HG03097 (cell line): ENCODE measurements around the gene MAPK8.

ENCODE experiments used
- ATAC-seq: cut with Tn5 transposase; IDR thresholded peaks from one replicate; pipeline ENCODE4 v1.9.1; 2021; ENCODE audit not compliant: unreplicated experiment, low FRiP score

MAPK8 gene

GRCh38 chr10:48444861-48445841 is 138.7 kb downstream of the MAPK8 start:
- no peak for ATAC-seq

- ATAC-seq: no peak
Measured at GRCh38 chr10:48445932-48446331, 139.5 kb downstream of the MAPK8 start.

DNA sequence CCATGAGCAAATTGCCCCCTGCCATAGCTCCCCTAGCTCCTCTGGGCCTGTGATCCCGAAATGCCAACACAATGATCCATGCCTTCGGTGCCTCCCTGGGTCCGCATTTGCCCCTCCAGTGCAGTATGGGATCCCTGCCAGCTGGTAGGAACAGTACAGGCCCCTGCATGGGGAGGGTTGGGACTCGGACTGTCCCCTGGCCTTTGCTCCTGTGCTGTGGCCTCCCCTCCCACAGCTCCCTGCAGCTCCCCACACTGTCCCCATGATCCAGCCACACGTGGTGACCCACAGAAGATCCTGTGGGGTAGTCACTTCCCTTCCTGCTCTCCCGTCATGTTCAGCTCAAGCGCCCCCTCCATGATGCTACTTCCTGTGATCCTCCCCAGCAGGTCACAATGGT is 140.3 kb downstream of the MAPK8 start:
- no peak for ATAC-seq

- ATAC-seq: no peak
Measured at GRCh38 chr10:48447356-48448215, 141.1 kb downstream of the MAPK8 start.

DNA sequence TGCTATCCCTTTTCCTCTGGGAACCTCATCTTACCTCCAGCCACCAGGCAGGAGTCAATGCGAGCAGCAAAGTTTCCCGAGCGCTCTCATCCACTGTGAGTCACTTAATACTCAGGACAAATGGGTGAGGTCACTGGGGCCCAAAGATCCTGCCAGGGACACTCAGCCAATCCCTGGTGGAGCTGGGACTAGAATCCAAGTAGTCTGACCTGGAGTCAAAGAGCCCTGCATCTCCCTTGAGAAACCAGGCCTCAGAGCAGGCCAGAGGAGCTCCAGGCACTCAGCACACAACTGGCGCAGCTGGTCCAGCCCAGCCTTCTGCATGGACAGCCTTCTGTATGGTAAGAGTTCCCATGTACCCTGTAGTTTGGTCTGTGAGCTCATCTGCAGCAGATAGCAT is 142.3 kb downstream of the MAPK8 start:
- no peak for ATAC-seq

- ATAC-seq: no peak
Measured at GRCh38 chr10:48449501-48450232, 143.2 kb downstream of the MAPK8 start.

DNA sequence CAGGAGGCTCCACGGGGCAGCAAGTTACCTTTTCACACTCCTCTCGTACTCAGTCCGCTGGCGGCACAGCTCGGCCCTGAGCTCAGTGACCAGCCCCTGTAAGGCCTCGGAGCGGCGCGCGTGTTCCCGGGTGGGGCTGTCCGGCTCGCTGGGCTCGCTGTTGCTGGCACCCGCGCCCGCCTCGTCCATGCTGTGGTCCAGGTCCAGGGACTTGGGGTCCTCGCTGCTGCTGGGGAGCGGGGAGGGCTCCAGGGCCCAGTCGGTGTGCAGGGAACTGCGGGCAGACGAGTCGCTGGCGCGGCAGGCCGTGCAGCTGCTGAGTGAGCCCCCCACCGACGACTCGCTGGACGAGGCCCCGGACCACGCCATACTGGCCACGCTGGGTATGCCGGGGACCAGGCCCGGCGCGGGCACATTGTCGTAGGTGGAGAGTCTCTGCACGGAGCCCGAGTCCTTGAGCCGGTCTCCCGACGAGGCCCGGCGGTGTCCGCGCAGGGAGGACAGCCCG is 143.8 kb downstream of the MAPK8 start:
- no peak for ATAC-seq

DNA sequence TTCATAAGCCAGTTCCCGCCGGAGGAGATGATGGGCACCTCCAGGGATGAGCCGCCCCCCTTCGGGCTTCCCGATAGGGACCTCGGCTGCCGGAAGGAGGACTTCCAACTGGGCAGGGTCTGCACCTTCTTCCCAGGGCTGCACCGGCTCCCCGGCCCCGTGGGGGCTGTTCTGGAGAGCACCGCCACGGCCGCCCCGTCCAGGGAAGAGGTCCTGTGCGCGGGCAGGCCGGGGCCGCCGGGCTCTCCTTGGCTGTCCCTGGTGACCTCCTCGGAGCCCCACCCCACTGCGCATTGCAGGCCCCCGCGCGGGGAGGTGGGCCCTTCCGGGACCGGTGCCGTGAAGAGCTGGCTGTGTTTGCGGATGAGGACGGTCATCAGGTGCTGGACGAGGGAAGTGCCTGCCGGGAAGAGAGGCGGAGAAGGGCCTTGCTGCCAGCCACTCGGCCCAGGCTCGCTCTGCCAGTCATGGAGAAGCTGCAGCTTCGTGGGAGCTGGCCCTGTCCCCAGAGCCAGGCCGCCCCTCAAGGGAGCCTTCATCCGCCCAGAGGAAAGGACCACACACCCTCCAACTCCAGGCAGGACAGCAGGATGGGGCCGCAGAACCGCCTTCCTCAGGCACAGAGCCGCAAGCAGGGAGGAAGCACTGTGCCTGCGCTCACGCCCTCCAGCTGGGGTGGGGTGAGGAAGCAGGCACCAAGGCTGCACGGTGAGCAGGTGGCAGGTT is 144.4 kb downstream of the MAPK8 start:
- ATAC-seq: no peak

DNA sequence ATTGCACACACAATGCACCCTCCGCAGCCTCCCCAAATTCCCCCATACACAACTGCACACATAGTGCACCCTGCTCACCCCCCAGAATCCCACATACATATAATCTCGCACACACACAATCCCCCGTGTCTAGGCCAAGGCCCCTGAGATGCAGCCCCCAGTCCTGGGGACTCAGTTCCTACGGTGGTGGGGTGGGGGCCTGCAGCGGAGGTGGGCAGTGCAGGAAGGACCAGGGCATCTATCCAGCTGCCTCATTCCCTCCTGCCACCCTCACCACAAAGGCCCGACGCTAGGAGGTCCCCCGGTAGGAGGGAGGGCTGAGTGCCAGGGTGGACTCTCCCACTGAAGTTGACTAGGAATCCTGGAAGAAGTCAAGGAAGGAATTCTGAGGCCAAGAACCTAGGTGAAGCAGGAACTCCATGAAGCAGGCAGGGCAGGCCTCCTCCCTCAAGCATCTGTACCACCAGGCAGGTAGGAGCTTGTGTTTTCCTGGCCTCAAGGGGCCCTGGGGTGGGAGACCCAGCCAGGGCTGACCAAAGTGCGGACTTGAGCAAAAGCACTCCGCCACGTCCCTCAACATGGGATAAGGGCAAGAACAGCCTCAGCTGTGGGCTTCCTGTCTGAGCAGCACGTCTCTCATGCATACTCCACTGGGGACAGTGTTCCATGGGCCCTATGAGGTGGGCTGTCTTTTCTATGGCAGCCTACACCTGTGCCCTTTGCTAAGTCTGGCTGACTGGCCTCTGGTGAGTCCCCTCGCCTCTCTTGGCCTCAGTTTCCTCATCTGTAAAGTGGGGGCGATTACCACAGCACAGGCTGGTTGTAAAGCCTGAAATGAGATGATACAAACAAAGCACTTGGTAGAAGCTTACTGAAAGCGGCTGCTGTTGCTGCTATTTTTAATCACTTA is 145.7 kb downstream of the MAPK8 start:
- ATAC-seq: no peak

DNA sequence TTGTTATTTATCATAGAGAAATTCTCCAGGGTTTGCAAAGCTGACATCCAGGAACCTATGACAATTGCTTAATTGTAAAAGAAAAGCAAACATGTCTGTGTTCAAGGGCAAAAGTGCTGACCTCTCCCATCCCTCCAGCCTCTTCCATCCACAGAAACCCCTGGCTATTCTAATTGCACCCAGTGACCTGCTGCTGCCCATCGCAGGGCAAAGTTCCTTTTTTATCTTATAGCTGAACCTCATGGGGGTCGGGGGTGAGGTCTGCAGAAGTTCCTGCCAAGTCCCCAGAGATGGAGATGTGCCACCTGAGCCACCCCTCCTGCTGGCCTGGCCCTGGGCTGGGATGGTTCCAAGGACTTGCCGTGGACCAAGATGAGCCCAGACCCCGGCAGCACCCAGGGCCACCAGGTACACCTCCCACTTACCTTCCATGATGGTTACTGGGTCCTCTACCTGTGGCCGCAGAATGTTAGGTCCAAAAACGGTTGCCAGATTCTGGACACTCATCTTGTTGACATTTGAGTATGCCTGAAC is 146.5 kb downstream of the MAPK8 start:
- ATAC-seq: no peak

- no peak for ATAC-seq
Measured at GRCh38 chr10:48453451-48454301, 147.2 kb downstream of the MAPK8 start.

DNA sequence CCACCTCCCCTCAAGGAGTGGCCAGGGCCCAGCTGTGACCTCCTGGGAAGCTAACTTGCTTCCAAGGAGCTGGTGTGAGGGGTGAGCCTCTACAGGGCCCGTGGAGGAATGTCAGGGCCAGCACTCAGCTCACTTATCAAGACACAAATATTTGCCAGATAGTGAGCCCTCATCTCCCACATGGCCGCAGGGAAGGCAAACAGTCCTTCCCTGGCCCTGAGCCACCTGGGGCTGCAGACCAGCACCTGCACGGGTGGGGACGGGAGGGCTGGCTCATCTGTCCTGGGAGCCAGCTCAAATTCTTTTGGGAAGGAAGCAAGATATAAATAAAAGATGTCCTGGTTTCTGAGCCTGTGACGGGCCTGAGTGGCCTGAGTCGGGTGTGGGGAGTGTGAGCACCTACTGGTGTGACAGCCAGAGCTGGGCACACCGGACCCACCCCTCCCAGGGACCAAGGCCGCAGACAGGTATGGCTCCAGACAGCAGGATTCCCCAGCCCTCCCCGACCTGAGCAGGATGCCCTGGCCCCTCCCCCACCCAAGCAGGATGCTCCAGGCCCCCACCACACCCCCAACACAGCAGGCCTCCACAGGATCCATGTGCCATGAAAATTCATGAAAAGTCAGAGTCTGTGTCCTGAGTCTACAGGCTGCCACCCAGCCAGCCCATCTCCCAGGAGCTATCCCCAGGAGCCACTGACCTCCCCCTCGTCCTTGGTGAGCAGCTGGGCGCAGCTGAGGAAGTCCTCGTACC is 148.0 kb downstream of the MAPK8 start:
- ATAC-seq: no peak

DNA sequence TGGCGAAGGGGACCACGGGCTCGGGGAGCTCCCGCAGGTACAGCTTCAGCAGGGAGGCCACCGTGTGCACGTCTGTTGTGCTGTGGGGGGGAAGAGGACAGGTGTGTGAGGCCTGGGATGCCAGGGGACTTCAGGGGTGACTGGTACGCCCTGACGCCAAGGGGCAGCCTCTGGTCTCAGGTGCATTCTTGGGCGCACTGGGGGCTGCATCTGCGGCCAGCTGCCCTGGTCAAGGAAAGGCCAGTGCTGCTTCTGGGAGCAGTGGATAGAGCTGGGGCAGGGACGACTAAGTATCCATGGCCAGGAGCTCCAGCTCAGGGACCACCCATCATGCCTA is 148.5 kb downstream of the MAPK8 start:
- ATAC-seq: no peak

GRCh38 chr10:48455392-48456151 is 149.1 kb downstream of the MAPK8 start:
- no peak for ATAC-seq

- ATAC-seq: no peak
Measured at GRCh38 chr10:48456361-48456804, 149.9 kb downstream of the MAPK8 start.
